Activated T-helper 2 cell treated with anti-CD3 and anti-CD28 coated beads, Interferon-gamma antibody, Interleukin-2, Interleukin-4, amounts not matched to agents 10 μg/mL and 5 μg/mL and 100 μg/mL, durations not matched to agents 14 hours and 24 hours and 36 hours (primary cell): Measurements from ENCODE around the gene KLHL30. TPM values are rescaled to one million over a fixed set of nuclear protein-coding genes. Genes with fewer than 3 reads are reported as not detected.

Experiments
- DNase-seq: peaks from one replicate; pipeline ENCODE4 v3.0.0; 2021; ENCODE audit warnings: low spot score
- H3K27ac Mint-ChIP-seq: one replicate; pipeline ENCODE4 v1.8.0; 2021; ENCODE audit warnings: mixed read lengths
- H3K27me3 Mint-ChIP-seq: one replicate; pipeline ENCODE4 v1.8.0; 2021; ENCODE audit warnings: low read depth, mixed read lengths
- H3K36me3 Mint-ChIP-seq: one replicate; pipeline ENCODE4 v1.8.0; 2021; ENCODE audit warnings: low read depth, mixed read lengths
- H3K4me1 Mint-ChIP-seq: one replicate; pipeline ENCODE4 v1.8.0; 2021; ENCODE audit warnings: low read depth, mixed read lengths
- H3K4me3 Mint-ChIP-seq: one replicate; pipeline ENCODE4 v1.8.0; 2021; ENCODE audit warnings: low read depth, mild to moderate bottlenecking, moderate library complexity, mixed read lengths
- H3K9me3 Mint-ChIP-seq: one replicate; pipeline ENCODE4 v1.8.0; 2021; ENCODE audit warnings: mixed read lengths
- intact Hi-C: fragments of 100-400 bp; cut with micrococcal nuclease; formaldehyde crosslinking; loops from one replicate; pipeline ENCODE4 v1.15.1; 2023
- total RNA-seq: library from RNA; stranded (reverse); gene quantifications from 2 replicates; pipeline ENCODE4 v1.2.3, GENCODE V29; 2022

KLHL30 gene
- not detected in 2 replicates for total RNA-seq

GRCh38 chr2:238138331-238139195 lies at the start of gene KLHL30:
Gene KLHL30, plus strand, starts transcription at chr2:238138668. Its CDS starts 2,087 bp downstream, at chr2:238140755.
- Mint-ChIP-seq H3K27me3 (no peaks in the 10 kb centered on the region), H3K4me1 (no peaks in the 10 kb centered on the region), H3K27ac (no peak within 1 kb of the TSS), H3K9me3 (no peaks in the 10 kb centered on the region), H3K36me3 (no peaks in the 10 kb centered on the region), H3K4me3 (no peak within 1 kb of the TSS)
- intact Hi-C loops, result no loop called here
- no peak for DNase-seq

DNA sequence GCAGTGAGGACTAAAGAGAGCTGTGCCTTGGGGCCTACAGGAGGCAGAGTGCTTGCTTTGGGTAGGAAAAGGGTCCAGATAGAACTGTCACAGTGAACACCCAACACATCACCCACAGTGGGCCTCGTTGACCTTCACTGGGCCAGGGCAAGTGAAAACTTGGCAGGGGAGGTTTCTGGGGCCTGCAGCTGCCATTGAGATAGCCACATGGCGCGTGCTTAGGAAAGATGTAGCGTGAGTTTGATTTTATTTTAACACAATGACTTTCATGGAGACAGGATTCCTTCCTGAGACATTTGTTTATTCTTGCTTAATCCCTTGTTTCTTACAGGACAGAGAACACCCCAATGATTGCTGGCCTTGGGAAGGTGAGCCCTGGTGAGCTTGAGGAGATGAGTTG lies 47.6 kb upstream of the KLHL30 start:
- H3K4me3 Mint-ChIP-seq, result no peak overlapping the region
- H3K4me1 Mint-ChIP-seq, result peaks cover 6% of the 10 kb centered on the region
- intact Hi-C loops, result no loop called here
- H3K36me3 Mint-ChIP-seq, result peaks cover 57% of the 10 kb centered on the region
- no peak overlapping the region for H3K27ac Mint-ChIP-seq
- peak; percentile 5 for DNase-seq
- no peaks in the 10 kb centered on the region for H3K9me3 Mint-ChIP-seq
- H3K27me3 Mint-ChIP-seq, result no peaks in the 10 kb centered on the region

- Mint-ChIP-seq H3K4me1 (peaks cover 6% of the 10 kb centered on the region), H3K36me3 (peaks cover 56% of the 10 kb centered on the region), H3K27me3 (no peaks in the 10 kb centered on the region), H3K27ac (peak overlapping the region; percentile 42), H3K9me3 (no peaks in the 10 kb centered on the region), H3K4me3 (no peak overlapping the region)
- intact Hi-C loops, result no loop called here
- peak; percentile 6 for DNase-seq
Observed at GRCh38 chr2:238091436-238092060, 46.9 kb upstream of the KLHL30 start.

DNA sequence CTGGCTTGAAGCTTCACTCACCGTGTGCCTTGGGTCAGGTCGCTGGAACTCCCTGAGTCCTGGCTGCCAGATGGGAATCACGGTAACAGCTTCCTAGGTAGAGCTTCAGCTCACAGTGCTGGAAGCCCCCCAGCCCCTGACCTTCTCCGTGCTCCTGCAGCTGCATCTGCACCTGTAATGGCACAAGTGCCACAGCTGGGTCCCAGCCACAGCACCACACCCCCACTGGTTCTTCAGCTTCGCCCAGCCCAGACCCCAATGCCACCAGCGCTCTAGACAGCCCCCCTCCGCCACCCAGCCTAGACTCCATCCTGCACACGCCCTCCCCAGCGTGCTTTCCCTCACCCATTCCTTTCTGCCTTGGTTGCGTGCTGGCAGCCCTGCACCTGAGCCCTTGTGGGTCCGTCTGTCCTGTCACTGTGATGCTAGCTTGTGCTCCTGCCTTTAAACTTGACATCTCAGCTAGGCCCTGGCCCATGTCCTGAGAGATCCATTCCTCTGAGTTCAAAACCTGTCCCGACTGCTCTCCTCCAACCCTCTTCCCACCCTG lies 45.9 kb upstream of the KLHL30 start:
- H3K9me3 Mint-ChIP-seq, result no peaks in the 10 kb centered on the region
- H3K36me3 Mint-ChIP-seq, result peaks cover 52% of the 10 kb centered on the region
- no peak overlapping the region for H3K4me3 Mint-ChIP-seq
- intact Hi-C loops, result no loop called here
- DNase-seq, result peak; percentile 7
- no peaks in the 10 kb centered on the region for H3K27me3 Mint-ChIP-seq
- H3K27ac Mint-ChIP-seq, result no peak overlapping the region
- H3K4me1 Mint-ChIP-seq, result no peaks in the 10 kb centered on the region

- Mint-ChIP-seq H3K4me1 (no peaks in the 10 kb centered on the region), H3K27ac (no peak overlapping the region), H3K27me3 (no peaks in the 10 kb centered on the region), H3K4me3 (no peak overlapping the region), H3K9me3 (no peaks in the 10 kb centered on the region), H3K36me3 (peaks cover 49% of the 10 kb centered on the region)
- intact Hi-C loops, result no loop called here
- peak; percentile 6 for DNase-seq
Observed at GRCh38 chr2:238093181-238094140, 45.0 kb upstream of the KLHL30 start.

DNA sequence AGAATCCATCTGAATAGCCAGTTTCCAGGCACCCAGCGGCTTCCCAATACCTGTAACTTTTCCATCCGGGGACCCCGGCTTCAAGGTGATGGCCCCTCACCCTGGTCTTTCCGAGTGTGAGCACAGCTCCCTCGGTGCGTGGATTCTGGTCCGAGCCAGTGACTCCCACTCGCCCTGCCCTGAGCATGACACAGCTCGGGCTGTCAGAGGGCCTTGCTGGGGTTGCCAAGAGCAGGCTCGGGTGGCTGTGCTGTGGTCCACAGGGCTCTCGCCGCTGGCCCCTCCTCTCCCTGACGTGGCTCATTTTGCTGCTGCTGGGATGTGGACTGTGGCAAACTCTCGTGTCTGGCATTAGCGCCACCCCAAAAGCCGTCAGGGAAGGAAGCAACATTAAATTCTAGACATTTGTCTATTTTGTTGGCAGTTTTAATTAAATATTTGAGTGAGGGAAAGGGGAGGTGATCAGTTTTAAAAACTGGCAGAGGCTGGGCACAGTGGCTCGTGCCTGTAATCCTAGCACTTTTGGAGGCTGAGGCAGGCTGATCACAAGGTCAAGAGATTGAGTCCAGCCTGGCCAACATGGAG lies 43.9 kb upstream of the KLHL30 start:
- intact Hi-C loops, result no loop called here
- Mint-ChIP-seq H3K27me3 (no peaks in the 10 kb centered on the region), H3K27ac (no peak overlapping the region), H3K36me3 (peaks cover 48% of the 10 kb centered on the region), H3K9me3 (no peaks in the 10 kb centered on the region), H3K4me3 (no peak overlapping the region), H3K4me1 (peaks cover 3% of the 10 kb centered on the region)
- DNase-seq, result peak; percentile 6

DNA sequence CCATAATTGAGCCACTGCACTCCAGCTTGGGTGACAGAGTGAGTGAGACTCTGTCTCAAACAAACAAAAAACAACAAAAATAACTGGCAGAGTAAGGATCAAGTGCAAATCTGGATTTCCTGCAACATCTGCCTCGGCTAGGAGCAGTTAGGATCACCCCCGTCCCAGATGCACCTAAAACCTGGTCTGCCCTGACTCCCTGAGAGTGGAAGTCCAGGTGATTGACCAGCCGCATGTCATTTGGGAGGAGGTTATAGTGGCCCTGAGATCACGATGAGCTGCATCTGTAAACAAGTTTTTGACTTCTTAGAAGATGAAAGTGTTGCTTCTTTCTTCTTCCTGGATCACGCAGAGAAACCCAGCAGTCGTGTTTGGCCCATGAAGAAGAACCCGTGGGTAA lies 43.3 kb upstream of the KLHL30 start:
- no peaks in the 10 kb centered on the region for H3K27me3 Mint-ChIP-seq
- no peak for DNase-seq
- H3K4me3 Mint-ChIP-seq, result no peak overlapping the region
- intact Hi-C loops, result no loop called here
- no peak overlapping the region for H3K27ac Mint-ChIP-seq
- no peaks in the 10 kb centered on the region for H3K9me3 Mint-ChIP-seq
- peaks cover 42% of the 10 kb centered on the region for H3K36me3 Mint-ChIP-seq
- H3K4me1 Mint-ChIP-seq, result peaks cover 3% of the 10 kb centered on the region

- DNase-seq, result peak; percentile 7
- Mint-ChIP-seq H3K27me3 (no peaks in the 10 kb centered on the region), H3K9me3 (no peaks in the 10 kb centered on the region), H3K36me3 (peaks cover 35% of the 10 kb centered on the region), H3K27ac (no peak overlapping the region), H3K4me3 (no peak overlapping the region), H3K4me1 (peaks cover 3% of the 10 kb centered on the region)
- intact Hi-C loops, result no loop called here
Observed at GRCh38 chr2:238096311-238097011, 42.0 kb upstream of the KLHL30 start.

GRCh38 chr2:238097201-238097987 lies 41.1 kb upstream of the KLHL30 start:
- no peak overlapping the region for H3K4me3 Mint-ChIP-seq
- intact Hi-C loops, result no loop called here
- DNase-seq, result peak; percentile 7

GRCh38 chr2:238097988-238098871 lies 40.2 kb upstream of the KLHL30 start:
- Mint-ChIP-seq H3K27me3 (no peaks in the 10 kb centered on the region), H3K27ac (no peak overlapping the region), H3K4me1 (peaks cover 3% of the 10 kb centered on the region), H3K36me3 (peaks cover 30% of the 10 kb centered on the region), H3K4me3 (no peak overlapping the region), H3K9me3 (no peaks in the 10 kb centered on the region)
- intact Hi-C loops, result no loop called here
- DNase-seq, result no peak

More at GRCh38 chr2:238097201-238097987, 41.1 kb upstream of the KLHL30 start:
- H3K36me3 Mint-ChIP-seq, result peaks cover 35% of the 10 kb centered on the region
- no peaks in the 10 kb centered on the region for H3K27me3 Mint-ChIP-seq
- no peaks in the 10 kb centered on the region for H3K9me3 Mint-ChIP-seq
- peaks cover 3% of the 10 kb centered on the region for H3K4me1 Mint-ChIP-seq
- H3K27ac Mint-ChIP-seq, result no peak overlapping the region
